SU-DHL-6 (cell line): Measurements from ENCODE around the gene CTNND2.

Experiments
- H2AFZ ChIP-seq: fragments of 200-600 bp; sonication (generic); 2 replicates; pipeline ENCODE4 v1.6.1; 2014; ENCODE audit warnings: low read depth, mild to moderate bottlenecking, moderate library complexity, mixed read lengths, antibody characterized with exemption, low read length; ENCODE audit not compliant: severe bottlenecking
- H3F3A ChIP-seq: fragments of 200-600 bp; shearing (Covaris generic); 2 replicates; pipeline ENCODE4 v1.6.0; 2016; ENCODE audit warnings: antibody characterized with exemption, mild to moderate bottlenecking; ENCODE audit not compliant: insufficient read depth
- H3K27ac ChIP-seq: fragments of 200-600 bp; sonication (generic); 2 replicates; pipeline ENCODE4 v1.5.1; 2016; ENCODE audit warnings: low read depth, mild to moderate bottlenecking, low read length, moderate library complexity, mixed read lengths
- H3K27me3 ChIP-seq: fragments of 200-600 bp; sonication (generic), shearing (Covaris generic); 2 replicates; pipeline ENCODE4 v1.6.0; 2014; ENCODE audit warnings: mild to moderate bottlenecking, low read length
- H3K36me3 ChIP-seq: fragments of 200-600 bp; sonication (generic); 2 replicates; pipeline ENCODE4 v1.6.1; 2014; ENCODE audit warnings: mild to moderate bottlenecking, low read length, mixed read lengths
- H3K4me2 ChIP-seq: fragments of 300-600, 200-600 bp; shearing (Covaris generic), sonication (generic); 2 replicates; pipeline ENCODE4 v1.6.0; 2014; ENCODE audit warnings: low read length, low read depth, mild to moderate bottlenecking; ENCODE audit not compliant: poor library complexity, severe bottlenecking
- H3K4me3 ChIP-seq: fragments of 200-600 bp; sonication (generic); 2 replicates; pipeline ENCODE4 v1.5.1; 2014; ENCODE audit warnings: antibody characterized with exemption, low read length, mild to moderate bottlenecking, mixed read lengths; ENCODE audit not compliant: insufficient read depth, poor library complexity, severe bottlenecking
- H3K79me2 ChIP-seq: fragments of 200-600 bp; sonication (generic); 2 replicates; pipeline ENCODE4 v1.6.1; 2014; ENCODE audit warnings: mild to moderate bottlenecking, low read length, moderate library complexity; ENCODE audit not compliant: insufficient read depth
- H3K9ac ChIP-seq: fragments of 200-600 bp; sonication (generic); 2 replicates; pipeline ENCODE4 v1.7.0; 2014; ENCODE audit warnings: mild to moderate bottlenecking, low read length
- H3K9me2 ChIP-seq: fragments of 200-600 bp; sonication (generic); replicated peaks from 2 replicates; pipeline ENCODE4 v1.6.1; 2014; ENCODE audit warnings: low read length; ENCODE audit not compliant: insufficient read depth
- H3K9me3 ChIP-seq: fragments of 200-600 bp; sonication (generic); 2 replicates; pipeline ENCODE4 v1.6.1; 2014; ENCODE audit warnings: low read length, mixed read lengths; ENCODE audit not compliant: insufficient read depth
- H4K20me1 ChIP-seq: fragments of 200-600 bp; sonication (generic); 2 replicates; pipeline ENCODE4 v1.6.1; 2014; ENCODE audit warnings: low read depth, mild to moderate bottlenecking, antibody characterized with exemption, low read length, moderate library complexity, mixed read lengths
- EZH2phosphoT487 ChIP-seq: fragments of 200-600 bp; sonication (generic), shearing (Covaris generic); conservative IDR thresholded peaks from 2 replicates; pipeline ENCODE4 v1.6.1; 2018; ENCODE audit warnings: mild to moderate bottlenecking, antibody characterized with exemption, low read length, moderate library complexity, mixed read lengths
- TF ChIP-seq, protein P1 (sequence below): fragments of 200-600 bp; sonication (generic); IDR thresholded peaks from one replicate; pipeline ENCODE4 v1.5.1; 2017; ENCODE audit warnings: antibody characterized with exemption, mild to moderate bottlenecking, low read length, moderate library complexity; ENCODE audit not compliant: insufficient read depth, poor library complexity, severe bottlenecking

The CTNND2 gene

DNA sequence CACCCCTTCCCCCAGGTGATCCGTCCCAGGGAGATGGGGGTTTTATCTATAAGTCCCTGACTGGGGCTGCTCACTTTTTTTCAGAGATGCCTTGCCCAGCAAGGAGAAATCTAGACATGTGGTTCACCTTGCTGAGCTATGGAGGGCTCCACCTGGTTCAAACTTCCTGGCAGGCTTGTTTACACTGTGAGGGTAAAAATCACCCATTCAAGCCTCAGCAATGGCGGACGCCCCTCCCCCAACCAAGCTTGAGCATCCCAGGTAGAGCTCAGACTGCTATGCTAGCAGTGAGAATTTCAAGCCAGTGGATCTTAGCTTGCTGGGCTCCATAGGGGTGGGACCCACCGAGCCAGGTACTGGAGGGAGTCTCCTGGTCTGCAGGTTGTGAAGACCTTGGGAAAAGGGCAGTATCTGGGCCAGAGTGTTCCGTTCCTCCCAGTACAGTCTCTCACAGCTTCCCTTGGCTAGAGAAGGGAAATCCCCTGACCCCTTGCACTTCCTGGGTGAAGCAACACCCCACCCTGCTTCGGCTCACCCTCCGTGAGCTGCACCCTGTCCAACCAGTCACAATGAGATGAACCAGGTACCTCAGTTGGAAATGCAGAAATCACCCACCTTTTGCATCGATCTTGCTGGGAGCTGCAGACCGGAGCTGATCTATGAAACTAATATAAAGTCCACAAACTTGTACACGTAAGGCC lies 231.7 kb downstream of the CTNND2 start:
- Histone ChIP-seq H3K9me2 (no peaks in the 10 kb centered on the region), H3F3A (no peaks in the 10 kb centered on the region), H3K4me3 (no peak overlapping the region), H3K9me3 (no peaks in the 10 kb centered on the region), H3K27me3 (no peaks in the 10 kb centered on the region), H3K36me3 (no peaks in the 10 kb centered on the region), H3K79me2 (no peaks in the 10 kb centered on the region), H3K4me2 (no peak overlapping the region), H2AFZ (no peak overlapping the region), H3K27ac (no peak overlapping the region), H3K9ac (no peak overlapping the region), H4K20me1 (no peaks in the 10 kb centered on the region)
- no peak for TF ChIP-seq EZH2phosphoT487
- TF ChIP-seq, protein P1, sequence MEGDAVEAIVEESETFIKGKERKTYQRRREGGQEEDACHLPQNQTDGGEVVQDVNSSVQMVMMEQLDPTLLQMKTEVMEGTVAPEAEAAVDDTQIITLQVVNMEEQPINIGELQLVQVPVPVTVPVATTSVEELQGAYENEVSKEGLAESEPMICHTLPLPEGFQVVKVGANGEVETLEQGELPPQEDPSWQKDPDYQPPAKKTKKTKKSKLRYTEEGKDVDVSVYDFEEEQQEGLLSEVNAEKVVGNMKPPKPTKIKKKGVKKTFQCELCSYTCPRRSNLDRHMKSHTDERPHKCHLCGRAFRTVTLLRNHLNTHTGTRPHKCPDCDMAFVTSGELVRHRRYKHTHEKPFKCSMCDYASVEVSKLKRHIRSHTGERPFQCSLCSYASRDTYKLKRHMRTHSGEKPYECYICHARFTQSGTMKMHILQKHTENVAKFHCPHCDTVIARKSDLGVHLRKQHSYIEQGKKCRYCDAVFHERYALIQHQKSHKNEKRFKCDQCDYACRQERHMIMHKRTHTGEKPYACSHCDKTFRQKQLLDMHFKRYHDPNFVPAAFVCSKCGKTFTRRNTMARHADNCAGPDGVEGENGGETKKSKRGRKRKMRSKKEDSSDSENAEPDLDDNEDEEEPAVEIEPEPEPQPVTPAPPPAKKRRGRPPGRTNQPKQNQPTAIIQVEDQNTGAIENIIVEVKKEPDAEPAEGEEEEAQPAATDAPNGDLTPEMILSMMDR = no peak

DNA sequence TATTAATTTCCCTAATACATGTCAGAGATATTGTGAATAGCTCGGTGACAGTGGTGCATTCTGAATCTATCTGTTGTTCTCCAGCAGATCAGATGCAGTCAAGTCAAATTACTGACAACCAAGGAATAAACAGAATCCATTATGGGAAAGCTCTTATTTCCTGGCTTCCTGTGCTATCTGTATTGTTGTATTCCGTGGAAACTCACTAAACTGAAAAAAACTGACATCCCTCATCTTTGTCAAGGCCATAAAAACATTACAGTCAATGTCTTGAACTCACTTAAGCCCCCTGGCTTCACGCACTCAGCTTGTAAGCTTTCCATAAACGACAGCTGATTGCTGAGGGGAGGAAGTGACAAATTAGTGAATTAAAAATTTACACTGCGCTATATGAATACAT lies 245.9 kb downstream of the CTNND2 start:
- no peaks in the 10 kb centered on the region for H3K27me3 ChIP-seq

DNA sequence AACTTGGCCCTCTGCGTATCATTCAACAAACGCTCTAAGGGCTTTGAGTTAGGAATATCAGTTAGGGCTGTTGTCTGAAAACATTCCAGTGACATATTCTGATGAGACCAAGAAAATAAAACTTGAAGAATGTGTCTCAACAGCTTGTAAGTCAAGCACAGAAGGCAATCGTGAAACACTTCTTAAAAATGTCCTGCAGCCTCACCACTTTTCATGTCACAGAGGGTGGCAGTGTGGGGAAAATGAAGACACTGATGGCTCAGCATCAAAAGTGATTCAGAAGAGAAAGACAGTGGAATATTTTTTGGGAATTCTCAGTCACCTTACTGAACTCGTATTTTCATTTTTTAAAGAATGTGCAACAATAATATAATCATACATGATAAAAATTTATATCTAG lies 247.3 kb downstream of the CTNND2 start:
- H3K36me3 ChIP-seq = no peaks in the 10 kb centered on the region
- H3K79me2 ChIP-seq = no peaks in the 10 kb centered on the region
- H3K9ac ChIP-seq = no peak overlapping the region
- H3K4me3 ChIP-seq = no peak overlapping the region
- H3K27ac ChIP-seq = no peak overlapping the region
- no peaks in the 10 kb centered on the region for H3F3A ChIP-seq
- no peaks in the 10 kb centered on the region for H3K9me2 ChIP-seq
- no peak overlapping the region for H2AFZ ChIP-seq
- H3K9me3 ChIP-seq = no peaks in the 10 kb centered on the region
- H4K20me1 ChIP-seq = no peaks in the 10 kb centered on the region
- no peak for TF ChIP-seq EZH2phosphoT487
- TF ChIP-seq, protein P1 = no peak
- H3K27me3 ChIP-seq = no peaks in the 10 kb centered on the region
- no peak overlapping the region for H3K4me2 ChIP-seq

More for the DNA sequence above, 245.9 kb downstream of the CTNND2 start:
- no peaks in the 10 kb centered on the region for H3K9me2 ChIP-seq
- H2AFZ ChIP-seq = no peak overlapping the region
- no peaks in the 10 kb centered on the region for H3K79me2 ChIP-seq
- no peak overlapping the region for H3K4me2 ChIP-seq
- H3K9me3 ChIP-seq = no peaks in the 10 kb centered on the region
- H3K9ac ChIP-seq = no peak overlapping the region
- H3K36me3 ChIP-seq = no peaks in the 10 kb centered on the region
- H3K4me3 ChIP-seq = no peak overlapping the region
- no peaks in the 10 kb centered on the region for H4K20me1 ChIP-seq
- H3K27ac ChIP-seq = no peak overlapping the region
- TF ChIP-seq, protein P1 = no peak
- no peak for TF ChIP-seq EZH2phosphoT487
- H3F3A ChIP-seq = no peaks in the 10 kb centered on the region
